ENCODE measurements around the gene MYO7B. TPM values are rescaled to one million over a fixed set of nuclear protein-coding genes. Genes with fewer than 3 reads are reported as not detected.

Gene MYO7B
- total and polyA plus RNA-seq, 2 donors (not counting 1 experiment from before 2014, with no cell fraction given): 5.0 to 68.2 TPM

DNA sequence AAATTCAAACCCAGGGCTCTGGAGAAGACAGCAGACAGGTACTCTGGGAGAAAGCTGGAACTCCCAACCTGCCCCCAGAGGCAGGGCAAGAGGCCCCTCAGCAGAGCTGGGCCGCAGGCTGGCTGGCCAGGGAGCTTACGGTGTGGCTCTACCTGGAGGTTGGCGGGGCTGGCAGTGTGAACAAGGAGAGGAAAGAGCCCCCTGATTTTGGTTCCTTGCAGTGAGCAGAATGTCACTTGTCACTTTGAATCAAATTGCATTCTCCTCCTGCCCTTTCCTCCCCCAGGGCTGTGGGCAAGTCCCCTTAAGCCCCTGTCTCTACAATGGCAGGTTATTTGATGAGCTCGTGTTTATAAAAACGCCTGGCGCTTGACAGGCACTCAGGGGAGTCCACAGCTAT lies 32.6 kb downstream of the MYO7B start:
- Histone ChIP-seq H4K20me1 (ENCODE audit: control insufficient read depth, insufficient read depth, low read length, poor library complexity, severe bottlenecking) (no peaks in the 10 kb centered on the region), H3K79me2 (ENCODE audit: control insufficient read depth, insufficient read depth, low read length) (no peaks in the 10 kb centered on the region), H3K4me2 (replicated peaks; ENCODE audit: low read depth, low read length, poor library complexity, severe bottlenecking) (no peak overlapping the region), H3K4me3 (ENCODE audit: control extremely low read depth in 1 of 5, extremely low read depth in 1 of 5, insufficient read depth in 1 of 5, low read depth in 2 of 5, low read length in 4 of 5) (no peak overlapping the region), H3K27me3 (replicated peaks in 1 of 4; ENCODE audit: control extremely low read depth in 1 of 4, control insufficient read depth in 3 of 4, insufficient read depth in 4 of 4, low read length in 3 of 4) (no peaks in the 10 kb centered on the region), H3K27ac (ENCODE audit: low read length in 2 of 2) (no peak overlapping the region), H2AFZ (ENCODE audit: insufficient read depth, low read depth, low read length, poor library complexity, severe bottlenecking) (no peak overlapping the region), H3K9ac (ENCODE audit: low read length) (no peak overlapping the region), H3K9me3 (ENCODE audit: control extremely low read depth in 1 of 3, control insufficient read depth in 2 of 3, insufficient read depth in 1 of 3, low read length in 2 of 3) (no peaks in the 10 kb centered on the region), H3K4me1 (ENCODE audit: control insufficient read depth in 2 of 2, insufficient read depth in 2 of 2, low read length in 2 of 2) (peaks cover 6 to 12% of the 10 kb centered on the region in 2 donors), H3K36me3 (replicated peaks in 1 of 2; ENCODE audit: control extremely low read depth in 1 of 2, control insufficient read depth in 1 of 2, extremely low read depth in 1 of 2, insufficient read depth in 2 of 2, low read length in 1 of 2) (no peaks in the 10 kb centered on the region)
- WGBS (ENCODE audit: insufficient coverage): 97% methylated on average over 6 of the region's 6 CpGs
- ChIA-PET POLR2A (no interaction called here), CTCF (no interaction called here)
- Mint-ChIP-seq H3K4me1 (peaks cover 18% of the 10 kb centered on the region), H3K4me3 (no peak overlapping the region), H3K27me3 (no peaks in the 10 kb centered on the region), H3K9me3 (ENCODE audit: insufficient read depth) (no peaks in the 10 kb centered on the region), H3K27ac (no peak overlapping the region)
- DNase-seq (no peak), ATAC-seq (ENCODE audit: low read depth) (no peak)
- intact Hi-C loops (cut with micrococcal nuclease): no loop called here
- TF ChIP-seq EZH2 (IDR thresholded peaks at IDR 0.05; ENCODE audit: borderline replicate concordance, insufficient read depth, low read depth, low read length, poor library complexity, severe bottlenecking): no peak
- TF ChIP-seq, protein P1, sequence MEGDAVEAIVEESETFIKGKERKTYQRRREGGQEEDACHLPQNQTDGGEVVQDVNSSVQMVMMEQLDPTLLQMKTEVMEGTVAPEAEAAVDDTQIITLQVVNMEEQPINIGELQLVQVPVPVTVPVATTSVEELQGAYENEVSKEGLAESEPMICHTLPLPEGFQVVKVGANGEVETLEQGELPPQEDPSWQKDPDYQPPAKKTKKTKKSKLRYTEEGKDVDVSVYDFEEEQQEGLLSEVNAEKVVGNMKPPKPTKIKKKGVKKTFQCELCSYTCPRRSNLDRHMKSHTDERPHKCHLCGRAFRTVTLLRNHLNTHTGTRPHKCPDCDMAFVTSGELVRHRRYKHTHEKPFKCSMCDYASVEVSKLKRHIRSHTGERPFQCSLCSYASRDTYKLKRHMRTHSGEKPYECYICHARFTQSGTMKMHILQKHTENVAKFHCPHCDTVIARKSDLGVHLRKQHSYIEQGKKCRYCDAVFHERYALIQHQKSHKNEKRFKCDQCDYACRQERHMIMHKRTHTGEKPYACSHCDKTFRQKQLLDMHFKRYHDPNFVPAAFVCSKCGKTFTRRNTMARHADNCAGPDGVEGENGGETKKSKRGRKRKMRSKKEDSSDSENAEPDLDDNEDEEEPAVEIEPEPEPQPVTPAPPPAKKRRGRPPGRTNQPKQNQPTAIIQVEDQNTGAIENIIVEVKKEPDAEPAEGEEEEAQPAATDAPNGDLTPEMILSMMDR (IDR thresholded peaks at IDR 0.05): no peak

DNA sequence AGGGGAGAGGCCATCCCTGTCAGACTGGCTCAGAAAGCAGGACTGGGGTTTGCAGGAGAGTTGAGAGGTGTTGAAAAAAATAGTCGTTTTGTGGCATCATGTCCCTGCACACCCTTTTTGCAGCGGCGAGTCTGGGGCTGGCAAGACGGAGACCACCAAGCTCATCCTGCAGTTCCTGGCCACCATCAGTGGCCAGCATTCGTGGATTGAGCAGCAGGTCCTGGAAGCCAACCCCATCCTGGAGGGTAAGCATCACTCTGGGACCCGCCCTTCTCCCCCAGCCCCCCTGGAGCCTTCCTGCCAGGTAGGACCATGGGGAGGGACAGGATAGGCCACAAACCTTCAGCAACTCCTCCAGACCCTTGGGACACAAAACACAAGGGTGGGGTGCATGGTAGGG lies 34.2 kb downstream of the MYO7B start:
- H3K4me3 Mint-ChIP-seq: no peak overlapping the region
- Histone ChIP-seq H3K4me1 (ENCODE audit: control insufficient read depth in 2 of 2, insufficient read depth in 2 of 2, low read length in 2 of 2) (peaks cover 3% of the 10 kb centered on the region in 2 donors), H3K27ac (ENCODE audit: low read length in 2 of 2) (no peak overlapping the region), H2AFZ (ENCODE audit: insufficient read depth, low read depth, low read length, poor library complexity, severe bottlenecking) (no peak overlapping the region), H3K79me2 (ENCODE audit: control insufficient read depth, insufficient read depth, low read length) (no peaks in the 10 kb centered on the region), H3K4me3 (ENCODE audit: control extremely low read depth in 1 of 5, extremely low read depth in 1 of 5, insufficient read depth in 1 of 5, low read depth in 2 of 5, low read length in 4 of 5) (no peak overlapping the region), H3K4me2 (replicated peaks; ENCODE audit: low read depth, low read length, poor library complexity, severe bottlenecking) (no peak overlapping the region), H4K20me1 (ENCODE audit: control insufficient read depth, insufficient read depth, low read length, poor library complexity, severe bottlenecking) (no peaks in the 10 kb centered on the region), H3K9me3 (ENCODE audit: control extremely low read depth in 1 of 3, control insufficient read depth in 2 of 3, insufficient read depth in 1 of 3, low read length in 2 of 3) (no peaks in the 10 kb centered on the region), H3K27me3 (replicated peaks in 1 of 4; ENCODE audit: control extremely low read depth in 1 of 4, control insufficient read depth in 3 of 4, insufficient read depth in 4 of 4, low read length in 3 of 4) (no peaks in the 10 kb centered on the region), H3K36me3 (replicated peaks in 1 of 2; ENCODE audit: control extremely low read depth in 1 of 2, control insufficient read depth in 1 of 2, extremely low read depth in 1 of 2, insufficient read depth in 2 of 2, low read length in 1 of 2) (no peaks in the 10 kb centered on the region), H3K9ac (ENCODE audit: low read length) (no peak overlapping the region)
- POLR2A ChIA-PET: interaction anchor here (0.7 kb wide), 1 partner anchor 41 kb away, joined by 4 read pairs; no protein-coding TSS in a partner anchor
- ATAC-seq (ENCODE audit: low read depth) (no peak), DNase-seq (no peak)
- peaks cover 17% of the 10 kb centered on the region for H3K4me1 Mint-ChIP-seq
- H3K27ac Mint-ChIP-seq: no peak overlapping the region
- intact Hi-C loops (cut with micrococcal nuclease): no loop called here
- no peak for TF ChIP-seq EZH2 (IDR thresholded peaks at IDR 0.05; ENCODE audit: borderline replicate concordance, insufficient read depth, low read depth, low read length, poor library complexity, severe bottlenecking)
- TF ChIP-seq, protein P1 (IDR thresholded peaks at IDR 0.05): no peak
- no peaks in the 10 kb centered on the region for H3K27me3 Mint-ChIP-seq
- WGBS (ENCODE audit: insufficient coverage): 87% methylated on average over 6 of the region's 6 CpGs
- no peaks in the 10 kb centered on the region for H3K9me3 Mint-ChIP-seq (ENCODE audit: insufficient read depth)
- CTCF ChIA-PET: interaction anchor here (1.0 kb wide), 1 partner anchor 22 kb away, joined by 3 read pairs; no protein-coding TSS in a partner anchor

Data from B cell (primary cell).